H1 (cell line): ENCODE results near the gene SMIM23. TPM values are rescaled to one million over a fixed set of nuclear protein-coding genes. Genes with fewer than 3 reads are reported as not detected.

Experiments
- CTCF ChIA-PET: fragments of 300-600 bp; sonication (Branson Sonifier 250); formaldehyde crosslinking; loops from one replicate; lab custom pipeline; 2021; ENCODE audit not compliant: partially characterized antibody; lab: Charles Lee
- POLR2A ChIA-PET: fragments of 300-600 bp; sonication (Branson Sonifier 250); formaldehyde crosslinking; loops from one replicate; lab custom pipeline; 2021; ENCODE audit warnings: inconsistent platforms; ENCODE audit not compliant: partially characterized antibody; lab: Charles Lee
- DNase-seq, 2 experiments: peaks; one replicate each; pipeline versions ENCODE4 v3.0.0 to v3.0.0-alpha.2; 2010 to 2022; ENCODE audit warnings: low spot score in 2 of 2, low read depth in 1 of 2, mixed read lengths in 1 of 2
- FAIRE-seq: peaks from 2 replicates; lab custom pipeline; 2011; peaks lifted over from hg19 to GRCh38; lab: Jason Lieb, UNC
- H2AFZ ChIP-seq: 2 replicates; pipeline ENCODE4 v1.8.1; 2012; ENCODE audit warnings: low read length, inconsistent platforms
- H2AK5ac ChIP-seq: 2 replicates; pipeline ENCODE4 v1.6.1; 2013; ENCODE audit warnings: low read depth, low read length
- H2BK120ac ChIP-seq: replicated peaks from 2 replicates; pipeline ENCODE3; 2013; ENCODE audit warnings: low read depth, low read length, inconsistent platforms
- H2BK12ac ChIP-seq: 2 replicates; pipeline ENCODE4 v1.6.1; 2013; ENCODE audit warnings: low read depth, low read length
- H2BK15ac ChIP-seq: 2 replicates; pipeline ENCODE4 v1.6.1; 2013; ENCODE audit warnings: low read length
- H2BK20ac ChIP-seq: 2 replicates; pipeline ENCODE4 v1.6.1; 2013; ENCODE audit warnings: low read length
- H2BK5ac ChIP-seq: 2 replicates; pipeline ENCODE4 v1.6.1; 2013; ENCODE audit warnings: low read depth, low read length
- H3K14ac ChIP-seq: 2 replicates; pipeline ENCODE4 v1.6.1; 2013; ENCODE audit warnings: inconsistent platforms; ENCODE audit not compliant: insufficient read length
- H3K18ac ChIP-seq: 2 replicates; pipeline ENCODE4 v1.6.1; 2013; ENCODE audit warnings: low read length; ENCODE audit errors: extremely low read depth
- H3K23ac ChIP-seq: 2 replicates; pipeline ENCODE4 v1.6.1; 2013; ENCODE audit warnings: inconsistent platforms; ENCODE audit not compliant: insufficient read length
- H3K23me2 ChIP-seq: 2 replicates; pipeline ENCODE4 v1.6.1; 2013; ENCODE audit warnings: low read depth, low read length
- H3K27ac ChIP-seq: 2 replicates; pipeline ENCODE4 v1.6.1; 2011; ENCODE audit warnings: low read depth, low read length, inconsistent platforms
- H3K27me3 ChIP-seq, 4 experiments: replicated peaks in 1 of 4; 1 replicate in 1 of 4; 2 replicates in 3 of 4; pipeline versions ENCODE4 v1.6.1 to v1.8.1; 2011 to 2013; ENCODE audit warnings: low read length in 3 of 4, mild to moderate bottlenecking in 3 of 4, inconsistent platforms in 2 of 4, mixed read lengths in 2 of 4, moderate library complexity in 1 of 4; ENCODE audit not compliant: control insufficient read depth in 3 of 4, insufficient read depth in 3 of 4; ENCODE audit errors: extremely low read depth in 1 of 4
- H3K36me3 ChIP-seq, 4 experiments: 2 replicates each; pipeline versions ENCODE4 v1.6.1 to v1.8.1; 2011 to 2013; ENCODE audit warnings: mild to moderate bottlenecking in 4 of 4, low read length in 3 of 4, moderate library complexity in 2 of 4, control low read depth in 1 of 4, inconsistent platforms in 1 of 4; ENCODE audit not compliant: insufficient read depth in 4 of 4, control insufficient read depth in 2 of 4
- H3K4ac ChIP-seq: replicated peaks from 2 replicates; pipeline ENCODE3; 2013; ENCODE audit warnings: low read length, low read depth, mixed read lengths, inconsistent platforms; ENCODE audit not compliant: insufficient read length
- H3K4me1 ChIP-seq, 4 experiments: replicated peaks in 1 of 4; 1 replicate in 1 of 4; 2 replicates in 3 of 4; pipeline versions ENCODE4 v1.6.1 to v1.8.1; 2011 to 2013; ENCODE audit warnings: low read length in 3 of 4, inconsistent platforms in 2 of 4, mixed read lengths in 1 of 4; ENCODE audit not compliant: insufficient read depth in 4 of 4, control insufficient read depth in 3 of 4
- H3K4me2 ChIP-seq, 2 experiments: 2 replicates each; pipeline versions ENCODE4 v1.6.1 to v1.8.1; 2011 to 2013; ENCODE audit warnings: low read depth in 2 of 2, low read length in 2 of 2, control low read depth in 1 of 2, inconsistent platforms in 1 of 2, mild to moderate bottlenecking in 1 of 2; ENCODE audit not compliant: insufficient read depth in 1 of 2
- H3K4me3 ChIP-seq, 4 experiments: fragments of 200-600, 300-600 bp in 1 of 4; sonication (generic), shearing (Covaris generic), sonication (Bioruptor Twin) in 1 of 4; 2 replicates each; pipeline versions ENCODE4 v1.5.1 to v1.8.1; 2011 to 2016; ENCODE audit warnings: low read length in 4 of 4, low read depth in 3 of 4, control low read depth in 2 of 4, inconsistent platforms in 2 of 4, mild to moderate bottlenecking in 2 of 4, mixed read lengths in 1 of 4, moderate library complexity in 1 of 4; ENCODE audit not compliant: insufficient read depth in 2 of 4; ENCODE audit errors: extremely low read depth in 1 of 4
- H3K56ac ChIP-seq: replicated peaks from 2 replicates; pipeline ENCODE3; 2013; ENCODE audit warnings: low read depth, mild to moderate bottlenecking, mixed read lengths, low read length, inconsistent platforms; ENCODE audit not compliant: insufficient read length
- H3K79me1 ChIP-seq: 2 replicates; pipeline ENCODE4 v1.6.1; 2013; ENCODE audit warnings: low read depth, low read length, control low read depth
- H3K79me2 ChIP-seq, 2 experiments: 2 replicates each; pipeline versions ENCODE4 v1.6.1 to v1.8.1; 2012 to 2013; ENCODE audit warnings: low read length in 2 of 2, mild to moderate bottlenecking in 2 of 2, inconsistent platforms in 1 of 2; ENCODE audit not compliant: insufficient read depth in 2 of 2, control insufficient read depth in 1 of 2
- H3K9ac ChIP-seq, 4 experiments: replicated peaks in 1 of 4; 1 replicate in 1 of 4; 2 replicates in 3 of 4; pipeline versions ENCODE4 v1.6.1 to v1.8.1; 2011 to 2013; ENCODE audit warnings: low read depth in 3 of 4, low read length in 3 of 4, control low read depth in 2 of 4, mild to moderate bottlenecking in 2 of 4, moderate library complexity in 2 of 4, inconsistent platforms in 1 of 4; ENCODE audit errors: extremely low read depth in 1 of 4
- H3K9me3 ChIP-seq, 2 experiments: 2 replicates each; pipeline versions ENCODE4 v1.6.1 to v1.8.1; 2012 to 2013; ENCODE audit warnings: mild to moderate bottlenecking in 2 of 2, moderate library complexity in 2 of 2, control low read depth in 1 of 2, inconsistent platforms in 1 of 2, low read depth in 1 of 2, low read length in 1 of 2, mixed read lengths in 1 of 2; ENCODE audit not compliant: insufficient read depth in 2 of 2
- H4K20me1 ChIP-seq, 2 experiments: replicated peaks in 1 of 2; 2 replicates each; pipeline versions ENCODE3 to v1.8.1; 2011 to 2013; ENCODE audit warnings: inconsistent platforms in 2 of 2, low read length in 2 of 2, mild to moderate bottlenecking in 1 of 2; ENCODE audit not compliant: insufficient read depth in 2 of 2, control insufficient read depth in 1 of 2
- H4K5ac ChIP-seq: 2 replicates; pipeline ENCODE4 v1.6.1; 2013; ENCODE audit warnings: low read length, low read depth, mixed read lengths, inconsistent platforms; ENCODE audit not compliant: insufficient read length
- H4K8ac ChIP-seq: 2 replicates; pipeline ENCODE4 v1.8.0; 2013; ENCODE audit warnings: mild to moderate bottlenecking, moderate library complexity, low read length, inconsistent platforms; ENCODE audit not compliant: insufficient read depth; ENCODE audit errors: extremely low read depth
- H4K91ac ChIP-seq: replicated peaks from 2 replicates; pipeline ENCODE3; 2013; ENCODE audit warnings: low read length, mixed read lengths, inconsistent platforms; ENCODE audit not compliant: insufficient read length
- CTBP2 ChIP-seq: IDR thresholded peaks from 2 replicates; pipeline ENCODE4 v1.7.0; 2011; ENCODE audit warnings: borderline replicate concordance, mild to moderate bottlenecking, moderate library complexity, mixed read lengths, low read length; ENCODE audit not compliant: insufficient read depth, insufficient read length
- HDAC6 ChIP-seq: IDR thresholded peaks from one replicate; pipeline ENCODE4 v1.7.1; 2012; ENCODE audit warnings: low read depth, mild to moderate bottlenecking, inconsistent platforms, low read length, moderate library complexity
- SIN3A ChIP-seq, 2 experiments: IDR thresholded peaks in 1 of 2; conservative IDR thresholded peaks in 1 of 2; 2 replicates each; pipeline ENCODE4 v1.6.1; 2011 to 2012; ENCODE audit warnings: low read length in 2 of 2, improper control_type of control experiment in 1 of 2, low read depth in 1 of 2, mild to moderate bottlenecking in 1 of 2
- SIX5 ChIP-seq: IDR thresholded peaks from 2 replicates; pipeline ENCODE4 v1.6.1; 2011; ENCODE audit warnings: mild to moderate bottlenecking, low read depth, low read length
- SUZ12 ChIP-seq: fragments of 200-600 bp; sonication (generic); IDR thresholded peaks from 2 replicates; pipeline ENCODE4 v1.6.1; 2012; ENCODE audit warnings: mild to moderate bottlenecking, inconsistent platforms, low read length, moderate library complexity, mixed read lengths
- WGBS, 2 experiments: shearing (Covaris generic) in 1 of 2; methylation state at CpG; one replicate each; pipeline versions ENCODE4 v1.1.6 to v1.1.7; 2013 to 2015; ENCODE audit warnings: low lambda C conversion rate in 2 of 2, mixed read lengths in 2 of 2, inconsistent platforms in 1 of 2, low coverage in 1 of 2, missing lambda C conversion rate in 1 of 2; ENCODE audit not compliant: insufficient replicate concordance in 2 of 2, insufficient coverage in 1 of 2, insufficient read length in 1 of 2; ENCODE audit errors: extremely low coverage in 1 of 2, missing lambda C conversion rate in 1 of 2; 5-methylcytosine and 5-hydroxymethylcytosine counted together
- polyA plus RNA-seq, 7 experiments: library from polyadenylated mRNA; depleted of rRNA in 3 of 7; stranded (reverse) in 5 of 7; unstranded in 2 of 7; fragments of >200 nt in 5 of 7; fragments of 200-250 nt in 2 of 7; gene quantifications; 1 replicate in 5 of 7; 2 replicates in 1 of 7; 4 replicates in 1 of 7; pipeline versions ENCODE4 v1.2.1 to v1.2.3, GENCODE V29; 2011 to 2013; ENCODE audit warnings: missing spikeins in 2 of 7, mixed read lengths in 2 of 7
- total RNA-seq: library from RNA; stranded (reverse); fragmentation: NEBNext Ultra II Directional; extraction: Animal tissue kit (Norgen Biotek cat#: 25700); gene quantifications from 2 replicates; pipeline ENCODE4 v1.2.1, GENCODE V29; 2021

SMIM23 gene
- total and polyA plus RNA-seq, 2 of the 8 experiments (the other 6 are each of a cell fraction or from before 2014, with no cell fraction given): not detected

GRCh38 chr5:171776213-171776612 is 9.4 kb upstream of the SMIM23 start:
- Histone ChIP-seq H3K79me1 (no peaks in the 10 kb centered on the region), H3K36me3 (no peaks in the 10 kb centered on the region), H3K9me3 (no peaks in the 10 kb centered on the region), H4K91ac (no peak overlapping the region), H3K4ac (no peak overlapping the region), H2BK12ac (no peak overlapping the region), H3K27me3 (no peaks in the 10 kb centered on the region; a peak in 1 of 7 replicates), H3K23ac (no peak overlapping the region), H3K4me3 (no peak overlapping the region), H3K18ac (no peak overlapping the region), H2BK20ac (no peak overlapping the region), H3K4me1 (no peaks in the 10 kb centered on the region; a peak in 1 of 7 replicates), H3K23me2 (peaks cover 1% of the 10 kb centered on the region; the same call in 1 of the 2 replicates), H3K56ac (no peak overlapping the region), H2BK5ac (no peak overlapping the region), H2BK15ac (no peak overlapping the region), H3K14ac (no peak overlapping the region), H4K8ac (no peak overlapping the region; the same call in 1 of the 2 replicates), H2AFZ (no peak overlapping the region), H2AK5ac (no peak overlapping the region), H3K27ac (no peak overlapping the region), H4K5ac (no peak overlapping the region), H3K4me2 (no peak overlapping the region), H2BK120ac (no peak overlapping the region), H4K20me1 (no peaks in the 10 kb centered on the region), H3K9ac (no peak overlapping the region), H3K79me2 (no peaks in the 10 kb centered on the region)
- TF ChIP-seq SUZ12: no peak
- no peak for TF ChIP-seq CTBP2
- no peak for TF ChIP-seq SIX5
- TF ChIP-seq SIN3A (conservative IDR thresholded peaks at IDR 0.05 in 1 of 2, IDR thresholded peaks at IDR 0.05 in 1 of 2; ENCODE audit: low read depth in 1 of 2, low read length in 2 of 2): no peak
- no peak for TF ChIP-seq HDAC6
- WGBS, 2 experiments: 95% methylated on average over 11 of the region's 12 CpGs; no CpG with 5 or more reads in 1 of the 2 experiments
- ChIA-PET POLR2A (no interaction called here), CTCF (interaction anchor here (0.6 kb wide), 1 partner anchor 425 kb away, joined by 3 read pairs; no protein-coding TSS in a partner anchor)
- no peak for FAIRE-seq
- DNase-seq: peak in 1 of 2 experiments; percentile 35
